Jurkat, Clone E6-1 (cell line): ENCODE data around the gene KLHL29.
A peak's percentile ranks its signal among the peaks of the same experiment; 100 is the strongest.
"Not testable (repeated sequence)": the region's sequence is repeated elsewhere in the genome, so short reads cannot be mapped to it uniquely, and the experiment has no call there.

ENCODE experiments used
- DNase-seq: peaks from one replicate; pipeline ENCODE4 v3.0.0-alpha.2; 2011; ENCODE audit warnings: low read depth, low spot score
- H3K4me3 ChIP-seq: 2 replicates; pipeline ENCODE4 v1.5.1; 2011; ENCODE audit warnings: mild to moderate bottlenecking, low read length, control low read depth, moderate library complexity

KLHL29 gene

DNA sequence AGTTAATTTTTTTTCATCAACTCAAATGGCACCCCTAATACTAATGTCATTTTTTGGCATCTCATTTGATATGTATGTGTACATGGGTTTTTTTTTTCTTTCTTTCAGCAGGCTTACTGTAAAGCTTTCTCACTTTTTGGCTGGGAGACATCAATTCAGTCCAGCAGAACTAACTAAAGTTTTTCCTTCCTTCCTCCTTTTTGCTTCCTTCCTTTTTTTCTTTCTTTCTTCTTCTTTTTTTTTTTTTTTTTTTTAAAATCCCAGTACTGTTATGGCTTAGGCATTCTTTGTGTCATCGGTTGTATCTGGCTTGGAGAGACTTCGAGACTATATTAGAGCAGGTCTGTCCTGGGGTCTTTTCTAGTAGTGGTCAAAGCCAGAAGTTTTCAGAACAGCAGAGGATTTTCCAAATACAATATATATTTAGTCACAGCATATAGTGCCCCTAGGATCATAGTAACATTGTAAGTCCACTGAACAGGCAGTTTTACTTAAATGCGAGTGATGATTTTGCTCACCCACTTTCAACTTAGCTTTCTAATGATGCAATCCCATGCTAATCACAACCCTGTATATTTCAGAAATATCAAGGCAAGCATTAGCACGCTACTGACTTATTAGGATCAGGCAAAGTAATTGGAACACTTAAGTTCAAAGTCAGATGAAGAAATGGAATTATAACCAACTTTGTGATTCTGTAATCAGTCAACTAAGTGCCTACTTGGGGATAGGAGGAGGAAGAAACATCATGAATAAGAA, 4.0 kb downstream of the KLHL29 start:
- H3K4me3 ChIP-seq, result no peak overlapping the region
- no peak for DNase-seq

DNA sequence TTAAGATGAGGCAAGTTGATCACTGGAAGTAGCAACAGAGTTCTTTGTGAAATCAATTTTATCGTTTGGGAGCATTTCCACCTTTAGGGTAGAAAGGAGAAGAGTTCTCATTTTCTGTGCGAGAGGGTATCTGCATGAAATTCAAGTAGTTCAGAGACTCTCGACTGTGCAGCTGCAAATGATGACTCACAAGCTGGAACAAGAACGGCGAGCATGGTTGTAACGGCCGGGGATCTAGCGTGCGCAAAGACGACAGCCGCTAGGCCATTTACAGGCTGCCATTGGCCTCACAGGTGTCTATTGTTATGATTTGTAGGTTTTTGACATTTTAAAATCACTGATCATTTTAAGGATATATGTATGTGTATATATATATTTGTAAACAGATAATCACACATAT, 5.2 kb downstream of the KLHL29 start:
- DNase-seq, result peak; percentile 86
- H3K4me3 ChIP-seq, result peak overlapping the region; percentile 46

- not testable (repeated sequence) for H3K4me3 ChIP-seq, DNase-seq
These were observed 6.3 kb downstream of the KLHL29 start for GRCh38 chr2:23391237-23391736.

GRCh38 chr2:23393722-23394121, 8.7 kb downstream of the KLHL29 start:
- no peak for DNase-seq
- H3K4me3 ChIP-seq, result no peak overlapping the region

DNA sequence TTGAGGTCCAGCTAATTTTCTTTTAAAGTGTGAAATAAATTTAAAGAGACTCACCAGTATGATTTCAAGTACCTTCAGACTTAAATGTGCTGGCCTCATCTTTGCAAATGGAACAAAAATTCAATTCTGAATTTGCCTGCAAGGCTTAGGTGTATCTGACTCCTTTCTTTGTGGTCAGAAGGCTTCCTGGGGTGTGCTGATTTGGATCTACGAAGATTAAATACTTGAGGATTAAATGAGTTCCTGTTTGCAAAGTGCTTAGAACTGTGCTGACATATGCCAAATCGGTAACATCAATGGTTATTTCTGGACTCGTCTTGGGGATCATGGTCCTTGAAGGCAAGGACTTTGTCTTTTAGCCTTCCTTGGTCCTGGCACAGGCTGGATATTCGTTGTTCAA, 9.7 kb downstream of the KLHL29 start:
- peak; percentile 76 for DNase-seq

GRCh38 chr2:23397478-23397877, 12.5 kb downstream of the KLHL29 start:
- no peak overlapping the region for H3K4me3 ChIP-seq
- DNase-seq, result no peak

More for the DNA sequence above, 9.7 kb downstream of the KLHL29 start:
- no peak overlapping the region for H3K4me3 ChIP-seq

DNA sequence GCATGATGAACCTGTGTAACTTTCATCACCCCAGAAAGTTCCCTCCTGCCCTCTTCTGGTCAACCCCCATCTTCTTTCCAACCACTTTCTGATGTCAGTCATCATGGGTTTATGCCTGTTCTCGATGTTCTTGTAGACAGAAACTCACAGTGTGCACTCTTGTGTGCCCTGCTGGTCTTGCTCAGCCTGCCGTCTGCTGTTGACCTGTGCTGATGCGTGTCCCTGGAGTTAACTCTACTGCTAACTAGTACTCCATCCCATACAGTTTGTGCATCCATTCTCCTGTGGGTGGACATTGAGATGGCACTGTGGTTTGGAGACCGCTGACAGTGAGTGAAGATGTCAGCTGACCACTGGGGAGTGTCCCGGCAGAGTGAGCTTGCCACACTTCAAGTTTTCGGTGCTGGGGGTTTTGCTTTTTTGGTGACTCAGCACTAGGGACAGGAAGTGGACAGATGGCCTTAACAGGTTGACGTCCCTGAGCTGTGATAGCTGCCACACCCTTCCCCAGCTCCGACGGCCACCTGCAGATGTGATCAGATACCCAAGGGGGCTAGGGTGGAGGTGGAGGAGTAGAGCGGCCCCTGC, 14.8 kb downstream of the KLHL29 start:
- peak; percentile 21 for DNase-seq
- H3K4me3 ChIP-seq, result no peak overlapping the region

DNA sequence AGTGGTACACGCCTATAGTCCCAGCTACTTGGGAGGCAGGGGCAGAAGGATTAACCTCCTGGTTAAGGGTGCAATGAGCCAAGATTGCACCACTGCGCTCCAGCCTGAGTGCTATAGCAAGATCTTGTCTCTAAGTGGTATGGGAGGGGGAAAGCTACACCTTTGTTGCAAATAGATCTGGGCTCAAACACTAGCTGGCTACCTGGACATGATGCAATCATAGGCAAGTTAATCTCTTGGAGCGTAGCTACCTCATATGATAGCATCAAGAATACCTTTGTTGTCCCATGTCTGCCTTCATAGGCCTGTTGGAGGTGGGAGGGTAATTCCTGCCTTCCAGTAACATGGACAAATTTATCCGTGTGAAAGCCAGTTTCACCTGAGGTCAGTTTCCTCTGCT, 15.7 kb downstream of the KLHL29 start:
- no peak overlapping the region for H3K4me3 ChIP-seq
- DNase-seq, result no peak

DNA sequence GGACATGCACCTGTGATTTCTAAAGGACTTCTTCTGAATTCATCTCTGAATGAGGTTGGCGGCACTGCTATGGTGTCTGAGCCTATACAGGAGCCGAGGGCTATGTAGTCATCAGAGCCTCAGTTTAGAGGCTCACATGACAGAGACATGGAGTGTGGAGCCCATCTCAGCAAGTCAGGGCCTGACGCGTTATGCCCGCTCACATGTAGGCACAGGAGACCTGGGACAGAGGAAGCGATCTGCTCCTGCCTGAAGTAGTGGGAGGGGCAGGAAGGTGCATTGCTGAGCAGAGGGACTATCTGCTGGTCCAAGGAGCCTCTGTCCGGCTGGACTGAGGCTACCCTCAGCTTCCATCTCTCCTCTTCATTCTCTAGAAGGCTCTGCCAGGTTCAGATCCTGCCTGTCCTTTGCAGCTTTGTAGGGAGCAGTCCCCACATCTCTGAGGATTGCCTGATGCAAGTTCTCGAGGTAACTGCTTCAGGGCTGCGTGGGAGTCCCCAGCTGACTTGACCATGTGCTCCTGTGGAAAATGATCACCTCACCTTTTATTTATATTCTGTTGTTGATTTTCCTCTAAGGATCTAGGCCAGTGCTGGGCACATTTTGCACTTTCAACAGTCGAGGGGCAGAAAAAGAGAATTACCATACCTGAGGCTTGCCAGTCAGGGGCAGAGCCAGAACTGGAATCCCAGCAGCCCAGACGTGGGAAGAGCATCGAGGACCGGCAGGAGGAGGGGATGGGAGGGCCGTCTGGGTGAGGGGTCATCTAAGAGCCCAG, 16.6 kb downstream of the KLHL29 start:
- no peak overlapping the region for H3K4me3 ChIP-seq
- no peak for DNase-seq

GRCh38 chr2:23402205-23402740, 17.3 kb downstream of the KLHL29 start:
- no peak for DNase-seq

DNA sequence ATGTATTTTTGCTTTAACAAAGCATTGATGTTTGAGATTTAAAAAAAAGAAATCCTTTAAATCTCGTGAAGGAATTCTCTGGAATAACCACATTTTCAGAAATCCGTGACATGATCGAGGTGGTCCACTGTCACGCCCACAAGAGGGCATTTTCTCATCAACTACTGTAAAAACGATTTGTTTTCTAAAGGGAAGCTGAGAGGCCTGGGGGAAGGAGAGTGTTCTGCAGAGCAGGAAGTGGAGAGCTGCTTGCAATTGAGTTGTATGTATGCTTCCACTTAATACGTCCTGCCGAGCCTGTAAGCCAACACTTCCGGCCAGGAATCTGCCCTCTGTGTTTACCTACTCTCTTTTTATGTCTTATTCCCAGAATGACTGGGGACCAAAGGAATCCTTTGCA, 19.4 kb downstream of the KLHL29 start:
- DNase-seq, result peak; percentile 76
- no peak overlapping the region for H3K4me3 ChIP-seq

More at GRCh38 chr2:23402205-23402740, 17.3 kb downstream of the KLHL29 start:
- no peak overlapping the region for H3K4me3 ChIP-seq

DNA sequence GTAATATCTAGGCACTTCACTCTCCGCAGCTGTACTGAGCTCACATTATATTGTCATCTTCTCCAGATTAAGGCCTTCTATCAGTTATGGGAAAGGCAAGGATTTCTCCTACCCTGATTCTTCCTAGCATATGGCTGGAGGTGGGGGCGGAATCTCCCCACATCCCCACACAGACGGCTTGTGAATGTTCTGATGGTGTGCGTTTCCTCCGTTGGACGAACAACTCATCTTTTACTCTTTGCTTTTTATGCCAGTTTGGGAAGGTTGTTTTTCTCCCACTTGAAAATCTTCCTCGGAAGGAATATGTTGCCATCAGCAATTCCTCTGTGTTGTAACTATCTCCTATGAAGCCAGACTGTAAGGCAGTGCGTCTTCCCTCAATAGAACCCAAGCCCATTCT, 24.3 kb downstream of the KLHL29 start:
- no peak for DNase-seq
- H3K4me3 ChIP-seq, result no peak overlapping the region

DNA sequence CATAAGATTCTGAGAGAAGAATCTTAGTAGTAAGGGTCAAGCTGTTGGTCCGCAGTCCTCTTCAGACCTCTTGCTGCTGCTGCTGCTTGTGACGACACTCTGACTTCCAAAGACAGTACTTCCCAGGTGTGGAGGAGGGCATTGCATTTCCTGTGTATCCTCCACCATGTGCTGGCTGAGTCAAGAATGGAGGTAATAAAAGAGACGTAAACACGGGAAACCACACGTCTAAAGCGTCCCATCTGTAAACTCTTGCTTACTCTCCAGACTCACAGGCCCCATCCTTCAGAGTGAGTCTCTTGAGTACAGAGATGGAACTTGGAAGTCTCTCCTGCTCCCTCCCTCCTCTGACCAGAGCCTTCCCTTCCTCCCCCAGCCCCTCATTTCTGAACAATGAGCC, 25.6 kb downstream of the KLHL29 start:
- H3K4me3 ChIP-seq, result no peak overlapping the region
- no peak for DNase-seq

DNA sequence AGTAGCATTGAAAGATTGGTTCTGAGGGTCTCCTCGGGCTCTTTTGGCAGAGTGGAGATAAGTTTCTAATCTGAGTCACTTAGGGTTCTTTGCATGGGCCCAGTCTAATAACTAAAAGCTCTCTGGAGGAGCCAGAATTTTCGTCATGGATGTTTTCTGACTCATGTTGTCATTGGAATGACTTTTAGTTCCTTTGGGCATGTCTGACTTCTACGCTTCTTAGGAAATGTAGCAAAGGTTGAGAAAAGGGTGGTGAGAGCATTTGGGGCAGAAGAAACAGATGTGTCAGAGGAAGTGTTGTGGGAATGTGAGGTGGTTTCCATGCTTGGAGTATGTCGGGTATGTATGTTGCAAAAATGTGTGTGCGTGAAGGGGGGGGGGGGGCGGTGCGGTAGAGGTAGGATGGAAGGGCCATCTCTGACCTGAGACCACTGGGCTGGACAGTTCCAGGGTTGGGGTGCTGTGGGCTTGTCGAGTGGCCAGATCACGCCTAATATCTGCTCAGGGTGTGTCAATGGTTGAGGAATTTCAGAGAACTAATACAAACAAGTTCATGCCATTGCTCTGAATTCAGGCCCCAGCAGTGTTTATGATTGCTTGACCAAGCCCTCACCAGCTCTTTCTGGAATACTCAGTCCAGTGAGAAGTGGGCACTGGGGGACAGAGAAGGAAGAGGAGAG, 26.9 kb downstream of the KLHL29 start:
- no peak overlapping the region for H3K4me3 ChIP-seq
- no peak for DNase-seq

DNA sequence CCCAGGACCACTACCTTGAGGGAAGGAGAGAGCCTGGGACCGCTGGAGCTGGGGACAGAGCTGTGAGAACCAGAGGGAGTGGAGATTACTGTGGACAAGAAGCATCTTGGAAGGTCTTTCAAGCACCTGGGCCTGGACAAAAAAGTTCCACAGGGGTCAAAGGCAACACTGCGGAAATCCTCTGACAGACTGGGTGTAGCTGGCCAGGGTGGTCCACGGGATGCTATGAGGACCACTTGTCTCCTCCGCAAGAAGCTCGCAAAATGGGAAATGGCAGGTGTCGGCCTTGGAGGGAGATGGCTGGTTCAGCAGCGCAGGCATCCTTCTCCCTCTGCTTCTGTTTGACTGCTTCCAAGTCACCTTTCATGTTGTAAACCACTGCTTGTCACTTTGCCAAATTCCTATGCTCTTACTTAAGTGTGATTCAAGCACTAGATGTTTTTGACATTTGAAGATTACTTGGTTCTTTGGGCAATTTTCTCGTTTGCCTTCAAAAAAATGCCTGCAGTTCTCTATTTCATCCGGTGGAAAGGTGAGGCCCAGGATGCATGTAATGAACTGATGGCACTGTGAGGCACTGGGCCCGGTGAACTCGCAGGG, 27.7 kb downstream of the KLHL29 start:
- no peak for DNase-seq
- H3K4me3 ChIP-seq, result no peak overlapping the region

DNA sequence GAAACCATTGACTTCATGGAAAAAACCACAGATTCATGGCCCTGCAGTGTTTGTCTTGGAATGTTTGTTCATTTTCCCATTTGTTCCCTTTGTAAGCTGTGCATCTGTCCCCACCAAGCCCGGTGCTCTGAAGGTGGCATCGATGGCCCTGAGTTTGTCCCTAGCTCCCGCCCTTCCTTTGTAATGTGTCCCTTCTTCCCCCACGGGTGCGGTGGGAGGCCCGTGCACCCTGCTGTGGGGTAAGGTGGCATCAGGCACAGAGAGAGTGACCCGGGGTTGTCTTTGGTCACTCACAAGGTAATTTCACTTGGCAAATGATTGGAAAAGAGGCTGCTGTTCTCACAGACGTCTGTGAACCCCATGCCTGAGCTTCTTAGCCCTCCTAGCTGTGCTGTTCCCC, 28.7 kb downstream of the KLHL29 start:
- H3K4me3 ChIP-seq, result no peak overlapping the region
- no peak for DNase-seq

- no peak overlapping the region for H3K4me3 ChIP-seq
- no peak for DNase-seq
These were observed 29.1 kb downstream of the KLHL29 start for GRCh38 chr2:23414106-23414505.

GRCh38 chr2:23414871-23415270, 29.9 kb downstream of the KLHL29 start:
- DNase-seq, result no peak
- H3K4me3 ChIP-seq, result no peak overlapping the region

- H3K4me3 ChIP-seq, result no peak overlapping the region
- no peak for DNase-seq
These were observed 32.3 kb downstream of the KLHL29 start for GRCh38 chr2:23417310-23417709.
